Fibroblast of the aortic adventitia (primary cell): ENCODE results near the gene CTNNA2. TPM values are rescaled to one million over a fixed set of nuclear protein-coding genes. Genes with fewer than 3 reads are reported as not detected.
"Not testable (repeated sequence)": the region's sequence is repeated elsewhere in the genome, so short reads cannot be mapped to it uniquely, and the experiment has no call there.

ENCODE experiments used
- DNase-seq: peaks from one replicate; pipeline ENCODE4 v3.0.0-alpha.2; 2010; ENCODE audit warnings: low read depth
- H3K4me3 ChIP-seq: 2 replicates; pipeline ENCODE4 v1.5.1; 2011; ENCODE audit warnings: low read depth, mild to moderate bottlenecking, control low read depth, low read length, moderate library complexity
- CTCF ChIP-seq: IDR thresholded peaks from 2 replicates; pipeline ENCODE4 v1.5.1; 2011; ENCODE audit warnings: mild to moderate bottlenecking, low read length, control low read depth, inconsistent platforms; ENCODE audit not compliant: insufficient read depth
- total RNA-seq: library from RNA; depleted of rRNA; stranded (reverse); fragments of >200 nt; gene quantifications from 2 replicates; pipeline ENCODE4 v1.2.3, GENCODE V29; 2012; ENCODE audit warnings: low replicate concordance

Gene CTNNA2
- total RNA-seq, 1 donor: 0.36 TPM

- DNase-seq: no peak
- no peak for TF ChIP-seq CTCF
- H3K4me3 ChIP-seq: no peak overlapping the region
Measured at GRCh38 chr2:80141007-80141726, 628.3 kb downstream of the CTNNA2 start.

GRCh38 chr2:80145499-80145898, 632.6 kb downstream of the CTNNA2 start:
- no peak for DNase-seq
- no peak for TF ChIP-seq CTCF
- H3K4me3 ChIP-seq: no peak overlapping the region

GRCh38 chr2:80146757-80147156, 633.9 kb downstream of the CTNNA2 start:
- DNase-seq, H3K4me3 ChIP-seq: not testable (repeated sequence)

GRCh38 chr2:80147690-80148089, 634.8 kb downstream of the CTNNA2 start:
- no peak for TF ChIP-seq CTCF
- no peak overlapping the region for H3K4me3 ChIP-seq
- no peak for DNase-seq

- TF ChIP-seq CTCF: no peak
- H3K4me3 ChIP-seq: no peak overlapping the region
- no peak for DNase-seq
Measured at GRCh38 chr2:80148906-80149305, 636.1 kb downstream of the CTNNA2 start.

GRCh38 chr2:80149991-80150390, 637.1 kb downstream of the CTNNA2 start:
- DNase-seq: no peak
- H3K4me3 ChIP-seq: no peak overlapping the region
- no peak for TF ChIP-seq CTCF

GRCh38 chr2:80151248-80151647, 638.4 kb downstream of the CTNNA2 start:
- H3K4me3 ChIP-seq: no peak overlapping the region
- TF ChIP-seq CTCF: no peak
- no peak for DNase-seq
